ENCODE measurements around the gene FBXO2.

- TF ChIP-seq, protein P1, sequence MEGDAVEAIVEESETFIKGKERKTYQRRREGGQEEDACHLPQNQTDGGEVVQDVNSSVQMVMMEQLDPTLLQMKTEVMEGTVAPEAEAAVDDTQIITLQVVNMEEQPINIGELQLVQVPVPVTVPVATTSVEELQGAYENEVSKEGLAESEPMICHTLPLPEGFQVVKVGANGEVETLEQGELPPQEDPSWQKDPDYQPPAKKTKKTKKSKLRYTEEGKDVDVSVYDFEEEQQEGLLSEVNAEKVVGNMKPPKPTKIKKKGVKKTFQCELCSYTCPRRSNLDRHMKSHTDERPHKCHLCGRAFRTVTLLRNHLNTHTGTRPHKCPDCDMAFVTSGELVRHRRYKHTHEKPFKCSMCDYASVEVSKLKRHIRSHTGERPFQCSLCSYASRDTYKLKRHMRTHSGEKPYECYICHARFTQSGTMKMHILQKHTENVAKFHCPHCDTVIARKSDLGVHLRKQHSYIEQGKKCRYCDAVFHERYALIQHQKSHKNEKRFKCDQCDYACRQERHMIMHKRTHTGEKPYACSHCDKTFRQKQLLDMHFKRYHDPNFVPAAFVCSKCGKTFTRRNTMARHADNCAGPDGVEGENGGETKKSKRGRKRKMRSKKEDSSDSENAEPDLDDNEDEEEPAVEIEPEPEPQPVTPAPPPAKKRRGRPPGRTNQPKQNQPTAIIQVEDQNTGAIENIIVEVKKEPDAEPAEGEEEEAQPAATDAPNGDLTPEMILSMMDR (IDR thresholded peaks at IDR 0.05): no peak
- TF ChIP-seq POLR2A (IDR thresholded peaks at IDR 0.05) (no peak), EP300 (IDR thresholded peaks at IDR 0.05; ENCODE audit: low read depth) (no peak)
These were observed 33.3 kb downstream of the FBXO2 start for GRCh38 chr1:11620924-11621323.

Data from transverse colon (tissue), 3 donors.